Bronchial epithelial cell (primary cell): ENCODE measurements around the gene TFDP1. TPM values are rescaled to one million over a fixed set of nuclear protein-coding genes. Genes with fewer than 3 reads are reported as not detected.

Experiments
- DNase-seq: peaks from one replicate; pipeline ENCODE4 v3.0.0-alpha.2; 2010; ENCODE audit warnings: low read depth
- FAIRE-seq: peaks from 2 replicates; lab custom pipeline; 2011; peaks lifted over from hg19 to GRCh38; lab: Jason Lieb, UNC
- H3K27me3 ChIP-seq: 2 replicates; pipeline ENCODE4 v1.5.1; 2011; ENCODE audit warnings: low read length; ENCODE audit not compliant: control insufficient read depth, insufficient read depth
- H3K36me3 ChIP-seq: 2 replicates; pipeline ENCODE4 v1.5.1; 2011; ENCODE audit warnings: low read length; ENCODE audit not compliant: control insufficient read depth, insufficient read depth
- H3K4me3 ChIP-seq: 2 replicates; pipeline ENCODE4 v1.5.1; 2011; ENCODE audit warnings: mild to moderate bottlenecking, low read depth, low read length, control low read depth
- total RNA-seq: library from RNA; depleted of rRNA; stranded (reverse); fragments of >200 nt; gene quantifications from 2 replicates; pipeline ENCODE4 v1.2.1, GENCODE V29; 2014
- TF ChIP-seq, protein P1 (sequence below): IDR thresholded peaks from 2 replicates; pipeline ENCODE4 v1.5.1; 2011; ENCODE audit warnings: mild to moderate bottlenecking, moderate library complexity, low read length, control low read depth, inconsistent platforms; ENCODE audit not compliant: insufficient read depth, severe bottlenecking

Gene TFDP1
- total RNA-seq, 1 donor from 2014 or later: 32.6 TPM

GRCh38 chr13:113609616-113610015, 25.1 kb downstream of the TFDP1 start:
- Histone ChIP-seq H3K4me3 (no peak overlapping the region), H3K27me3 (no peaks in the 10 kb centered on the region), H3K36me3 (peaks cover 15% of the 10 kb centered on the region)
- FAIRE-seq (no peak), DNase-seq (no peak)
- TF ChIP-seq, protein P1, sequence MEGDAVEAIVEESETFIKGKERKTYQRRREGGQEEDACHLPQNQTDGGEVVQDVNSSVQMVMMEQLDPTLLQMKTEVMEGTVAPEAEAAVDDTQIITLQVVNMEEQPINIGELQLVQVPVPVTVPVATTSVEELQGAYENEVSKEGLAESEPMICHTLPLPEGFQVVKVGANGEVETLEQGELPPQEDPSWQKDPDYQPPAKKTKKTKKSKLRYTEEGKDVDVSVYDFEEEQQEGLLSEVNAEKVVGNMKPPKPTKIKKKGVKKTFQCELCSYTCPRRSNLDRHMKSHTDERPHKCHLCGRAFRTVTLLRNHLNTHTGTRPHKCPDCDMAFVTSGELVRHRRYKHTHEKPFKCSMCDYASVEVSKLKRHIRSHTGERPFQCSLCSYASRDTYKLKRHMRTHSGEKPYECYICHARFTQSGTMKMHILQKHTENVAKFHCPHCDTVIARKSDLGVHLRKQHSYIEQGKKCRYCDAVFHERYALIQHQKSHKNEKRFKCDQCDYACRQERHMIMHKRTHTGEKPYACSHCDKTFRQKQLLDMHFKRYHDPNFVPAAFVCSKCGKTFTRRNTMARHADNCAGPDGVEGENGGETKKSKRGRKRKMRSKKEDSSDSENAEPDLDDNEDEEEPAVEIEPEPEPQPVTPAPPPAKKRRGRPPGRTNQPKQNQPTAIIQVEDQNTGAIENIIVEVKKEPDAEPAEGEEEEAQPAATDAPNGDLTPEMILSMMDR: no peak

- TF ChIP-seq, protein P1: no peak
- Histone ChIP-seq H3K36me3 (peaks cover 19% of the 10 kb centered on the region), H3K27me3 (no peaks in the 10 kb centered on the region), H3K4me3 (no peak overlapping the region)
- DNase-seq: no peak
- peak; percentile 50 for FAIRE-seq
These were observed 25.7 kb downstream of the TFDP1 start for GRCh38 chr13:113610266-113610665.

GRCh38 chr13:113611996-113612395, 27.4 kb downstream of the TFDP1 start:
- Histone ChIP-seq H3K27me3 (no peaks in the 10 kb centered on the region), H3K36me3 (peaks cover 13% of the 10 kb centered on the region), H3K4me3 (no peak overlapping the region)
- DNase-seq: no peak
- TF ChIP-seq, protein P1: no peak
- no peak for FAIRE-seq

DNA sequence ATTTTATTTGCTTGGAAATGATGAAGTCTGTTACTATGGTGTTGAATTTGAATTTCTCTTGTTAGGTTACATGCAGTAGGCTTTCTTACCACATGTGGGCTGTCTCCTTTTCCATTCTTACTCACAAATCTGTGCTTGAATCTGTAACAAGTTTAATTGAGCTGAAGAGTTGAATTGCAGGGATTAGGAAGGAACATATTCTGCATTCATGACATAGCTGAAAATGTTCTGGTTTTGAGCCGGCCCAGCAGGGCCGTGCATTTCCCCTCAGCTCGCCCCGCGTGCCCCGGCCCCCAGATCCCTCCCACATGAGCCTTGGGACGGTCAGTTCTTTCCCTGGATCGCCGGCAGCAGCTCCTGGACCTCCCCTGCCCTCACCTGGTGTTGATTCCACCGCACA, 28.1 kb downstream of the TFDP1 start:
- TF ChIP-seq, protein P1: no peak
- no peaks in the 10 kb centered on the region for H3K27me3 ChIP-seq
- H3K4me3 ChIP-seq: no peak overlapping the region
- peaks cover 11% of the 10 kb centered on the region for H3K36me3 ChIP-seq
- DNase-seq (no peak), FAIRE-seq (no peak)

DNA sequence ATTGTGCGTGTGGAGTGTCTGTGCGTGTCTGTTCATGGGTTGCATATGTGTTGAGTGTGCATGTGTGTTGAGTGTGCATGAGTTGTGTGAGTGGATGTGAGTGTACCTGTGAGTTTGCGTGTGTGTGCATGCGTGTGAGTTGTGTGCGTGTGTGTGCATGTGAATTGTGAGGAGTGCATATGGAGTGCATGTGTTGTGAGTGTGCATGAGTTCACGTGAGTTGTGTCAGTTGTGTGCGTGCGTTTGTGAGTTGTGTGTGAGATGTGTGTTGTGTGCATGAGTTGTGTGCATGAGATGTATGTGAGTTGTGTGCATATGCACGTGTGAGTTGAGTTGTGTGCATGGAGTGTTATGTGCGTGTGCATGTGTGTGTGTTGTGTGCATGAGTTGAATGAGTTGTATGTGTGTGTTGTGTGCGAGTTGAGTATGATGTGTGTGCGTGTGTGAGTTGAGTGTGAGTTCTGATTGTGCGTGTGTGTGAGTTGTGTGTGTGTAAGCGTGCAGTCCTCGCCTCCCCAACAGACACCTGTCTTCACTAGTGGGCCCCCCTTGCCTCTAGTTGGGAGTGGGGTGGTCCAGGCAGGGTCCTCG, 29.3 kb downstream of the TFDP1 start:
- FAIRE-seq: no peak
- DNase-seq: no peak
- Histone ChIP-seq H3K4me3 (no peak overlapping the region), H3K27me3 (no peaks in the 10 kb centered on the region), H3K36me3 (peaks cover 10% of the 10 kb centered on the region)
- TF ChIP-seq, protein P1: no peak
